Measurements from ENCODE around the gene FLNC.

GRCh38 chr7:128894101-128894440, 63.9 kb downstream of the FLNC start:
- TF ChIP-seq CTCF (IDR thresholded peaks at IDR 0.05) (no peak), ZFX (IDR thresholded peaks at IDR 0.05; ENCODE audit: borderline replicate concordance) (no peak)

Measured in 22Rv1 (cell line).